Measurements from ENCODE around the gene TMEM178B.

DNA sequence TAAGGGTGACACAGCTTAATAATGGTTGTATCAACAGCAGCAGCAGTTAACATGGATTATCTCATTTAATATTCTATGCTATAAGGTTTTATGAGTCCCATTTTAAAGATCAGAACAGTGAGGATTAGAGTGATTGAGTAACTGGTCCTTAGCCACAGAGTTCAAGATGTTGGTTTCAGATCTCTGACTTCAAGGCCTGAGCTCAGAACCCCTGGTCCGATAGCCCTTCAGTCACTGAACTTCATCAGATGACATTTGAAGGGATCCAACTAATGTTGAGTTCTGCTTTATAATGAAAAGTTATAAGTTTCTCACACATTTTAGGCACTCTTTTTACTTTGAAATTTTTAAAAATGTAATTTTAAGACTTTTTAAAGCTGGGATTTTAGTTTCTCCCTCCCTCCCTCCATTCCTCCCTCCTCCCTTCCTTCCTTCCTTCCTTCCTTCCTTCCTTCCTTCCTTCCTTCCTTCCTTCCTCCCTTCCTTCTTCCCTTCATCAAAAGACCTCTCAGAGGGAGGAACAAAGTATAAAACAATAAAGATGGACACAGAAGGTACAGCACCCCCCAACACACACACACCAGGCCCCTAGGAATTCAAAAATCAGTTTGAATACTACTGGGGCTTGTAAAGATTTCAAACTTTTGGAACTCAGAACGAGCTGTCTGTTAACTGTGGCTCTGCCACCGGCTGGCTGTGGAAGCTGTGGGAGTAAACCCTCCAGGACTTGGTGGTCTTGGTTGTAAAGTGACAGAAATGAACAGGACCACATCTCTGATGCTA is 270.5 kb downstream of the TMEM178B start:
- TF ChIP-seq YY1 (IDR thresholded peaks at IDR 0.05; ENCODE audit: insufficient read depth, insufficient read length) (no peak), ZNF274 (IDR thresholded peaks at IDR 0.05; ENCODE audit: low read depth, low read length) (no peak)

All from NT2/D1 (cell line).